Peyer's patch (tissue), 4 donors: ENCODE measurements around the gene NFYA. TPM values are rescaled to one million over a fixed set of nuclear protein-coding genes. Genes with fewer than 3 reads are reported as not detected.

Experiments used
- DNase-seq, 3 donors: peaks; one replicate each; pipeline ENCODE4 v3.0.0-alpha.2; 2017 to 2019
- H3K27ac ChIP-seq, 4 donors: fragments of 200-600 bp; sonication (generic); one replicate each; pipeline ENCODE4 v1.5.1; 2016 to 2019
- H3K27me3 ChIP-seq, 2 donors: fragments of 200-600 bp; sonication (generic); one replicate each; pipeline ENCODE4 v1.5.1; 2019
- H3K36me3 ChIP-seq, 3 donors: fragments of 200-600 bp; sonication (generic); one replicate each; pipeline ENCODE4 v1.5.1; 2016 to 2019
- H3K4me1 ChIP-seq, 4 donors: fragments of 200-600 bp; sonication (generic); one replicate each; pipeline ENCODE4 v1.5.1; 2016 to 2019
- H3K4me3 ChIP-seq, 4 donors: fragments of 200-600 bp; sonication (generic); 1 replicate in 3 of 4; 2 replicates in 1 of 4; pipeline ENCODE4 v1.5.1; 2016 to 2019; ENCODE audit warnings: mild to moderate bottlenecking in 1 of 4
- H3K9me3 ChIP-seq, 4 donors: fragments of 200-600 bp; sonication (generic); one replicate each; pipeline ENCODE4 v1.5.1; 2016 to 2019; ENCODE audit warnings: mild to moderate bottlenecking in 1 of 4
- POLR2A ChIP-seq, 2 donors: fragments of 450-650 bp; IDR thresholded peaks; one replicate each; pipeline ENCODE4 v1.5.1; 2017; ENCODE audit warnings: antibody characterized with exemption in 2 of 2, mild to moderate bottlenecking in 2 of 2, moderate library complexity in 2 of 2
- total RNA-seq, 4 donors: library from RNA; depleted of rRNA; stranded (reverse); fragments of >200 nt; gene quantifications; one replicate each; pipeline ENCODE4 v1.1.0, GENCODE V29; 2016
- TF ChIP-seq, protein P1 (sequence below), 6 experiments: fragments of 450-650 bp in 4 of 6; fragments of 200-600 bp in 2 of 6; sonication (generic) in 1 of 6; IDR thresholded peaks; one replicate each; pipeline ENCODE4 v1.5.1; 2017 to 2019; ENCODE audit warnings: antibody characterized with exemption in 6 of 6, mild to moderate bottlenecking in 3 of 6, moderate library complexity in 1 of 6

NFYA gene
- total RNA-seq, 4 donors from 2014 or later: 22.9 to 27.5 (median 23.4) TPM

DNA sequence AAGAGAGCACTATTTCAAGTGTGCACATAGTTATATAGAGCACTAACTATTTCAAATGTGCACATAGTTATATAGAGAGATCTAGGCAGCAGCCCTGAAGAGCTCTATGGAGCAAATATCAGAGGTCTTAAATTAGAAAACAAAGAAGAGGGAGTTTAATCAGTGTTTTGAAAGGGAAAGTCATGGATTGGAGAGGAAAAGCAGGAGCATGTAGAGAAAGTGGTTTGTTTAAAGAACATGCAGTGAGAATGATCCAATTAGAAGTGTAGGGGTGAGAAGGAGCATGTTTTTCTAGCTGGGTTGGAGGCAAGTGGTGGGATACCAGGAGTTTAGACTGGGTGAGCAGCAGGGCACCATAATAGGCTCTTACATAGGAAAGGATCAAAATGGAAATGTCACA, 64.1 kb downstream of the NFYA start:
- peaks cover 0 to 7% (median 0%) of the 10 kb centered on the region in 3 donors for H3K36me3 ChIP-seq
- no peak overlapping the region for H3K4me3 ChIP-seq
- H3K27ac ChIP-seq: no peak overlapping the region
- no peak for DNase-seq
- no peaks in the 10 kb centered on the region for H3K9me3 ChIP-seq
- no peaks in the 10 kb centered on the region for H3K27me3 ChIP-seq
- no peak for TF ChIP-seq POLR2A (IDR thresholded peaks at IDR 0.05)
- H3K4me1 ChIP-seq: no peaks in the 10 kb centered on the region

DNA sequence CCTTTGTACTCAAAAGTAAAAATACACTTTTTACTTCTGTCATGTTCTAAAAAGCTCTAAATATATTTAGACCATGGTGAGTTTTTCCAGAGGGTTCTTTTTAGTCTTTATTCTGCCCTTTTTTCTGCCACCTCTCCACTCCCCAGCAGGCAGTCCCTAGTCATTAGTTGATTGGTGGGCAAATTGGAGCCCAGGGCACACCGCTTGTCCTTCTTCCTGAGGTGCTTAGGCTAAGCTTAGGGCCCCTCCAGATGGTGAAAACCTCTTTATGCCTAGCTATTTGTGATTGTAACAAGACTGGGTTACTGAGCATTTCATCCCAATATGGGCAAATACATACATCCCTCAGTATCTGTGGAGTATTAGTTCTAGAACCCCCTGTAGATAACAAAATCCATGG, 75.1 kb downstream of the NFYA start:
- no peak for DNase-seq
- H3K9me3 ChIP-seq: no peaks in the 10 kb centered on the region
- H3K4me1 ChIP-seq: no peaks in the 10 kb centered on the region
- no peak overlapping the region for H3K27ac ChIP-seq
- H3K27me3 ChIP-seq: no peaks in the 10 kb centered on the region
- H3K36me3 ChIP-seq: no peaks in the 10 kb centered on the region
- TF ChIP-seq, protein P1, sequence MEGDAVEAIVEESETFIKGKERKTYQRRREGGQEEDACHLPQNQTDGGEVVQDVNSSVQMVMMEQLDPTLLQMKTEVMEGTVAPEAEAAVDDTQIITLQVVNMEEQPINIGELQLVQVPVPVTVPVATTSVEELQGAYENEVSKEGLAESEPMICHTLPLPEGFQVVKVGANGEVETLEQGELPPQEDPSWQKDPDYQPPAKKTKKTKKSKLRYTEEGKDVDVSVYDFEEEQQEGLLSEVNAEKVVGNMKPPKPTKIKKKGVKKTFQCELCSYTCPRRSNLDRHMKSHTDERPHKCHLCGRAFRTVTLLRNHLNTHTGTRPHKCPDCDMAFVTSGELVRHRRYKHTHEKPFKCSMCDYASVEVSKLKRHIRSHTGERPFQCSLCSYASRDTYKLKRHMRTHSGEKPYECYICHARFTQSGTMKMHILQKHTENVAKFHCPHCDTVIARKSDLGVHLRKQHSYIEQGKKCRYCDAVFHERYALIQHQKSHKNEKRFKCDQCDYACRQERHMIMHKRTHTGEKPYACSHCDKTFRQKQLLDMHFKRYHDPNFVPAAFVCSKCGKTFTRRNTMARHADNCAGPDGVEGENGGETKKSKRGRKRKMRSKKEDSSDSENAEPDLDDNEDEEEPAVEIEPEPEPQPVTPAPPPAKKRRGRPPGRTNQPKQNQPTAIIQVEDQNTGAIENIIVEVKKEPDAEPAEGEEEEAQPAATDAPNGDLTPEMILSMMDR (IDR thresholded peaks at IDR 0.05): no peak
- TF ChIP-seq POLR2A (IDR thresholded peaks at IDR 0.05): no peak
- H3K4me3 ChIP-seq: no peak overlapping the region

Other genes starting within 250 kb of the NFYA start
- gene UNC5CL, start 33.8 kb upstream of the NFYA start, total RNA-seq: 10 to 100 TPM in 3 of 4 donors, 1 to 10 TPM in 1; 8.3 to 34.6 (median 28.4) TPM
- gene TSPO2, start 30.5 kb upstream of the NFYA start, total RNA-seq: not detected
- gene APOBEC2, start 19.8 kb upstream of the NFYA start, total RNA-seq: 1 to 10 TPM in 1 of 4 donors, not detected in 3; 1.1 TPM
- gene OARD1, start 618 bp upstream of the NFYA start, total RNA-seq: 10 to 100 TPM; 33.3 to 49.5 (median 39.6) TPM
- not detected for gene TREML1, start 81.4 kb downstream of the NFYA start, total RNA-seq
- gene TREM2, start 90.1 kb downstream of the NFYA start, total RNA-seq: 1 to 10 TPM in 1 of 4 donors, not detected in 3; 1.2 TPM
- gene TREML2, start 128.2 kb downstream of the NFYA start, total RNA-seq: under 1 TPM in 1 of 4 donors, not detected in 3; 0.40 TPM
- not detected for gene TREML4, start 155.4 kb downstream of the NFYA start, total RNA-seq
- gene TREM1, start 213.7 kb downstream of the NFYA start, total RNA-seq: 1 to 10 TPM in 1 of 4 donors, not detected in 3; 2.1 TPM